ENCODE measurements around the gene RAB19.

- TF ChIP-seq, protein P1, sequence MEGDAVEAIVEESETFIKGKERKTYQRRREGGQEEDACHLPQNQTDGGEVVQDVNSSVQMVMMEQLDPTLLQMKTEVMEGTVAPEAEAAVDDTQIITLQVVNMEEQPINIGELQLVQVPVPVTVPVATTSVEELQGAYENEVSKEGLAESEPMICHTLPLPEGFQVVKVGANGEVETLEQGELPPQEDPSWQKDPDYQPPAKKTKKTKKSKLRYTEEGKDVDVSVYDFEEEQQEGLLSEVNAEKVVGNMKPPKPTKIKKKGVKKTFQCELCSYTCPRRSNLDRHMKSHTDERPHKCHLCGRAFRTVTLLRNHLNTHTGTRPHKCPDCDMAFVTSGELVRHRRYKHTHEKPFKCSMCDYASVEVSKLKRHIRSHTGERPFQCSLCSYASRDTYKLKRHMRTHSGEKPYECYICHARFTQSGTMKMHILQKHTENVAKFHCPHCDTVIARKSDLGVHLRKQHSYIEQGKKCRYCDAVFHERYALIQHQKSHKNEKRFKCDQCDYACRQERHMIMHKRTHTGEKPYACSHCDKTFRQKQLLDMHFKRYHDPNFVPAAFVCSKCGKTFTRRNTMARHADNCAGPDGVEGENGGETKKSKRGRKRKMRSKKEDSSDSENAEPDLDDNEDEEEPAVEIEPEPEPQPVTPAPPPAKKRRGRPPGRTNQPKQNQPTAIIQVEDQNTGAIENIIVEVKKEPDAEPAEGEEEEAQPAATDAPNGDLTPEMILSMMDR (IDR thresholded peaks at IDR 0.05) = no peak
- TF ChIP-seq EZH2phosphoT487 (IDR thresholded peaks at IDR 0.05) = no peak
Observed at GRCh38 chr7:140456551-140457051, 52.7 kb downstream of the RAB19 start.
